Sigmoid colon (tissue), 4 donors: Measurements from ENCODE around the gene ADM.

Experiments used
- EP300 ChIP-seq, 4 donors: sonication (generic); formaldehyde crosslinking; IDR thresholded peaks; one replicate each; pipeline ENCODE4 v1.6.1; 2017; ENCODE audit warnings: antibody characterized with exemption in 4 of 4
- POLR2A ChIP-seq, 2 donors: fragments of 450-650 bp; IDR thresholded peaks; one replicate each; pipeline ENCODE4 v1.6.1; 2016; ENCODE audit warnings: antibody characterized with exemption in 2 of 2, mild to moderate bottlenecking in 2 of 2, moderate library complexity in 2 of 2
- TF ChIP-seq, protein P1 (sequence below), 4 experiments: fragments of 450-650 bp in 3 of 4; fragments of 200-600 bp in 1 of 4; IDR thresholded peaks; one replicate each; pipeline ENCODE4 v1.5.1; 2016 to 2019; ENCODE audit warnings: antibody characterized with exemption in 4 of 4, mild to moderate bottlenecking in 3 of 4, moderate library complexity in 2 of 4

GRCh38 chr11:10352921-10353550 lies 48.2 kb downstream of the ADM start:
- TF ChIP-seq, protein P1, sequence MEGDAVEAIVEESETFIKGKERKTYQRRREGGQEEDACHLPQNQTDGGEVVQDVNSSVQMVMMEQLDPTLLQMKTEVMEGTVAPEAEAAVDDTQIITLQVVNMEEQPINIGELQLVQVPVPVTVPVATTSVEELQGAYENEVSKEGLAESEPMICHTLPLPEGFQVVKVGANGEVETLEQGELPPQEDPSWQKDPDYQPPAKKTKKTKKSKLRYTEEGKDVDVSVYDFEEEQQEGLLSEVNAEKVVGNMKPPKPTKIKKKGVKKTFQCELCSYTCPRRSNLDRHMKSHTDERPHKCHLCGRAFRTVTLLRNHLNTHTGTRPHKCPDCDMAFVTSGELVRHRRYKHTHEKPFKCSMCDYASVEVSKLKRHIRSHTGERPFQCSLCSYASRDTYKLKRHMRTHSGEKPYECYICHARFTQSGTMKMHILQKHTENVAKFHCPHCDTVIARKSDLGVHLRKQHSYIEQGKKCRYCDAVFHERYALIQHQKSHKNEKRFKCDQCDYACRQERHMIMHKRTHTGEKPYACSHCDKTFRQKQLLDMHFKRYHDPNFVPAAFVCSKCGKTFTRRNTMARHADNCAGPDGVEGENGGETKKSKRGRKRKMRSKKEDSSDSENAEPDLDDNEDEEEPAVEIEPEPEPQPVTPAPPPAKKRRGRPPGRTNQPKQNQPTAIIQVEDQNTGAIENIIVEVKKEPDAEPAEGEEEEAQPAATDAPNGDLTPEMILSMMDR (IDR thresholded peaks at IDR 0.05): no peak
- no peak for TF ChIP-seq EP300 (IDR thresholded peaks at IDR 0.05)
- no peak for TF ChIP-seq POLR2A (IDR thresholded peaks at IDR 0.05)
